ENCODE data around the gene ANO7.

Gene ANO7

DNA sequence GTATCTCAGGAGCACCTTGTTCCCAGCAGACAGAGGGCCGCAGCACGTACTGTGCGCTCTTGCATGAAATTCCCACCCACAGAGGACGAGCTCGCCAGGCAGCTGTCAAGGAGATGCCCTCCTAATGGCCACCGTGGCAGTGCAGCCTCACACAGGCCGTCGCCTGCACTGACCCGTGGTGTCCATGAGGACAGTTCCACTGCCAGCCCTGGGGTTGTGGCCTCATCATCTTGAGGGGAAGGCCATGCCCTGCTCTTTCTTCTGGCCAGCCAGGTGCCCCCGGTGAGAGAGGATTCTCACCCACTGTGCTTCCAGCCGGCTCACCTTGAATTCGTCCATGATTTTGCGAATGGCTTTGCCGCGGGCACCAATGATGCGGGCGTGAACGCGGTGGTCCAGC, 42.0 kb downstream of the ANO7 start:
- no peaks in the 10 kb centered on the region for H3K4me1 ChIP-seq (ENCODE audit: insufficient read depth, low read length, severe bottlenecking)
- peaks cover 85% of the 10 kb centered on the region for H3K36me3 ChIP-seq (ENCODE audit: insufficient read depth, low read length)
- no peak overlapping the region for H3K4me3 ChIP-seq (ENCODE audit: low read depth, low read length, poor library complexity, severe bottlenecking)
- H3K9ac ChIP-seq (ENCODE audit: low read length), result no peak overlapping the region
- no peak overlapping the region for H3K4me2 ChIP-seq (ENCODE audit: low read length)
- no peaks in the 10 kb centered on the region for H3F3A ChIP-seq (ENCODE audit: insufficient read depth, low read length)
- no peak overlapping the region for H3K27ac ChIP-seq (ENCODE audit: low read depth, low read length, poor library complexity, severe bottlenecking)
- no peak for TF ChIP-seq EZH2 (IDR thresholded peaks at IDR 0.05; ENCODE audit: borderline replicate concordance, low read length)
- no peaks in the 10 kb centered on the region for H3K9me3 ChIP-seq (ENCODE audit: low read length)
- no peaks in the 10 kb centered on the region for H4K20me1 ChIP-seq (ENCODE audit: insufficient read depth, low read length)
- no peaks in the 10 kb centered on the region for H3K27me3 ChIP-seq (ENCODE audit: insufficient read depth, low read length)
- H3K9me2 ChIP-seq (ENCODE audit: low read depth, low read length), result no peaks in the 10 kb centered on the region
- no peak overlapping the region for H2AFZ ChIP-seq (ENCODE audit: low read length)
- H3K79me2 ChIP-seq (ENCODE audit: insufficient read depth, low read length), result no peaks in the 10 kb centered on the region

DNA sequence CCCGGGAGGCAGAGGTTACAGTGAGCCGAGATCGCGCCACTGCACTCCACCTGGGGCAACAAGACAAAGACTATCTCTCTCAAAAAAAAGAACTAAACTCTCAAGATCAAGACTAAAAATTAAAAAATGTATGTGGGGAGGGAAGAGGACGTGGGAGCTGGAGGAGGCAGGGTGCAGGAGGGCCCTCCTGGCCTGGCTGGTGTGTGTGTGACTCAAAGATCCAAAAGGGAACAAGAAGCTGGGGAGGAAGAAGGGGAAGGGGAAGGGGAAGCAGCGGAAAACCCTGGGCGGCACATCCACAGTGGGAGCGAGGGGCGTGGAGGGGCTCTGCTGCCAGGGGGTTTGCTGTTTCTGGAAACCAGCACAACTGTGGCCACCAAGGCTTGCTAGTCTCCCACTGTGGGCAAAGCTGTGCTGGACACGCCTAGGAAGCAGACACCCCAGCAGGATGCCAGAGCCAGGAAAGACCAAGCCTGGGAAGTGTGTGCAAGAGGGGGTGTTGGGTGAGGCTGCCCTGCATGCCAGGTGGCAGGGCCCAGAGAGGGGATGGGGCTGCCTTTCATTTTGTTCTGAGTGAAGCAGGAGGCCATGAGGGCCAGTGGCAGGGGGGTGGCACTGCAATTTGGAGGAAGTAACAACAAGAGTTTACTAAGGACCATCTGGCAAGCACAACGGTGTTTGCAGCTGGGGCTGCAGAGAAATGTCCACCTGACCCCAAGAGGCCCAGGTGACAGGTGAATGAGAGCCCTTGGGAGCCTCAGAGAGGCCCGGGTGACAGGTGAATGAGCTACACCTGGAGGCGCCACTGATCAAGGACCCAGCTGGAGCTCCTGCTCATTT, 44.5 kb downstream of the ANO7 start:
- no peak for TF ChIP-seq EZH2 (IDR thresholded peaks at IDR 0.05; ENCODE audit: borderline replicate concordance, low read length)
- TF ChIP-seq CTCF (IDR thresholded peaks at IDR 0.05; ENCODE audit: low read length), result no peak
- no peaks in the 10 kb centered on the region for H3K4me1 ChIP-seq (ENCODE audit: insufficient read depth, low read length, severe bottlenecking)
- peaks cover 92% of the 10 kb centered on the region for H3K36me3 ChIP-seq (ENCODE audit: insufficient read depth, low read length)

GRCh38 chr2:241234066-241234790, 45.8 kb downstream of the ANO7 start:
- H3K9ac ChIP-seq (ENCODE audit: low read length), result no peak overlapping the region
- no peaks in the 10 kb centered on the region for H4K20me1 ChIP-seq (ENCODE audit: insufficient read depth, low read length)
- H3F3A ChIP-seq (ENCODE audit: insufficient read depth, low read length), result no peaks in the 10 kb centered on the region
- TF ChIP-seq EZH2 (IDR thresholded peaks at IDR 0.05; ENCODE audit: borderline replicate concordance, low read length) (no peak), CTCF (IDR thresholded peaks at IDR 0.05; ENCODE audit: low read length) (no peak)
- no peak overlapping the region for H3K4me2 ChIP-seq (ENCODE audit: low read length)
- no peak overlapping the region for H2AFZ ChIP-seq (ENCODE audit: low read length)
- H3K79me2 ChIP-seq (ENCODE audit: insufficient read depth, low read length), result no peaks in the 10 kb centered on the region
- H3K4me1 ChIP-seq (ENCODE audit: insufficient read depth, low read length, severe bottlenecking), result no peaks in the 10 kb centered on the region
- H3K27ac ChIP-seq (ENCODE audit: low read depth, low read length, poor library complexity, severe bottlenecking), result no peak overlapping the region
- no peaks in the 10 kb centered on the region for H3K9me3 ChIP-seq (ENCODE audit: low read length)
- no peaks in the 10 kb centered on the region for H3K9me2 ChIP-seq (ENCODE audit: low read depth, low read length)
- H3K36me3 ChIP-seq (ENCODE audit: insufficient read depth, low read length), result peaks cover 92% of the 10 kb centered on the region
- no peaks in the 10 kb centered on the region for H3K27me3 ChIP-seq (ENCODE audit: insufficient read depth, low read length)
- H3K4me3 ChIP-seq (ENCODE audit: low read depth, low read length, poor library complexity, severe bottlenecking), result no peak overlapping the region

More for the DNA sequence above, 44.5 kb downstream of the ANO7 start:
- H3K27me3 ChIP-seq (ENCODE audit: insufficient read depth, low read length), result no peaks in the 10 kb centered on the region
- no peaks in the 10 kb centered on the region for H3K9me3 ChIP-seq (ENCODE audit: low read length)
- no peaks in the 10 kb centered on the region for H3K9me2 ChIP-seq (ENCODE audit: low read depth, low read length)
- no peak overlapping the region for H3K4me3 ChIP-seq (ENCODE audit: low read depth, low read length, poor library complexity, severe bottlenecking)
- no peak overlapping the region for H3K9ac ChIP-seq (ENCODE audit: low read length)
- H4K20me1 ChIP-seq (ENCODE audit: insufficient read depth, low read length), result no peaks in the 10 kb centered on the region
- no peak overlapping the region for H3K4me2 ChIP-seq (ENCODE audit: low read length)
- no peak overlapping the region for H3K27ac ChIP-seq (ENCODE audit: low read depth, low read length, poor library complexity, severe bottlenecking)
- no peaks in the 10 kb centered on the region for H3F3A ChIP-seq (ENCODE audit: insufficient read depth, low read length)
- H2AFZ ChIP-seq (ENCODE audit: low read length), result no peak overlapping the region
- H3K79me2 ChIP-seq (ENCODE audit: insufficient read depth, low read length), result no peaks in the 10 kb centered on the region
